Skin epidermis (tissue), 12 donors: ENCODE results near the gene ZNF414.

Experiments used
- H3K27ac ChIP-seq, 21 experiments: fragments of 200-600 bp; sonication (generic) in 11 of 21; one replicate each; pipeline ENCODE4 v1.5.0; 2020; ENCODE audit warnings: mild to moderate bottlenecking in 3 of 21, inconsistent platforms in 2 of 21, moderate library complexity in 2 of 21
- H3K4me3 ChIP-seq, 7 experiments: fragments of 200-600 bp; sonication (generic) in 2 of 7; one replicate each; pipeline ENCODE4 v1.5.0; 2020; ENCODE audit warnings: inconsistent platforms in 2 of 7, mild to moderate bottlenecking in 2 of 7, moderate library complexity in 1 of 7

ZNF414 gene

GRCh38 chr19:8476524-8476923, 37.4 kb downstream of the ZNF414 start:
- Histone ChIP-seq H3K4me3 (no peak overlapping the region), H3K27ac (no peak overlapping the region)

GRCh38 chr19:8475005-8475404, 39.0 kb downstream of the ZNF414 start:
- Histone ChIP-seq H3K4me3 (no peak overlapping the region), H3K27ac (no peak overlapping the region)

GRCh38 chr19:8473648-8474476, 40.1 kb downstream of the ZNF414 start:
- peak overlapping the region in 3 of 21 experiments; percentile 14 to 48 (median 24) for H3K27ac ChIP-seq
- no peak overlapping the region for H3K4me3 ChIP-seq

- H3K27ac ChIP-seq = no peak overlapping the region
These were observed 44.2 kb downstream of the ZNF414 start for GRCh38 chr19:8469613-8470368.

GRCh38 chr19:8468761-8469373, 45.1 kb downstream of the ZNF414 start:
- H3K27ac ChIP-seq = peak overlapping the region in 1 of 21 experiments; percentile 6
- H3K4me3 ChIP-seq = no peak overlapping the region

More at GRCh38 chr19:8469613-8470368, 44.2 kb downstream of the ZNF414 start:
- H3K4me3 ChIP-seq = no peak overlapping the region

GRCh38 chr19:8468124-8468523, 45.8 kb downstream of the ZNF414 start:
- H3K4me3 ChIP-seq = no peak overlapping the region
- H3K27ac ChIP-seq = peak overlapping the region in 1 of 21 experiments; percentile 6

- H3K27ac ChIP-seq = no peak overlapping the region
- H3K4me3 ChIP-seq = no peak overlapping the region
These were observed 47.9 kb downstream of the ZNF414 start for GRCh38 chr19:8466018-8466417.

GRCh38 chr19:8463365-8463764, 50.6 kb downstream of the ZNF414 start:
- no peak overlapping the region for H3K27ac ChIP-seq
- H3K4me3 ChIP-seq = no peak overlapping the region

GRCh38 chr19:8462571-8462970, 51.4 kb downstream of the ZNF414 start:
- Histone ChIP-seq H3K27ac (peak overlapping the region in 1 of 21 experiments; percentile 11), H3K4me3 (no peak overlapping the region)

- Histone ChIP-seq H3K4me3 (no peak overlapping the region), H3K27ac (peak overlapping the region in 1 of 21 experiments; percentile 11)
These were observed 52.1 kb downstream of the ZNF414 start for GRCh38 chr19:8461891-8462290.

GRCh38 chr19:8461376-8461775, 52.6 kb downstream of the ZNF414 start:
- Histone ChIP-seq H3K4me3 (no peak overlapping the region), H3K27ac (peak overlapping the region in 2 of 21 experiments; percentile 12 to 21)

- peak overlapping the region in 5 of 21 experiments; percentile 1 to 49 (median 8) for H3K27ac ChIP-seq
- no peak overlapping the region for H3K4me3 ChIP-seq
These were observed 53.3 kb downstream of the ZNF414 start for GRCh38 chr19:8460516-8461298.
